ENCODE data around the gene ARHGAP42.

GRCh38 chr11:100801225-100801999, 114.3 kb downstream of the ARHGAP42 start:
- TF ChIP-seq EZH2 (IDR thresholded peaks at IDR 0.05; ENCODE audit: insufficient read depth, poor library complexity, severe bottlenecking) (no peak), EZH2phosphoT487 (IDR thresholded peaks at IDR 0.05; ENCODE audit: insufficient read depth, low read depth) (no peak)
